Measurements from ENCODE around the gene PI4K2B. TPM values are rescaled to one million over a fixed set of nuclear protein-coding genes. Genes with fewer than 3 reads are reported as not detected.

Gene PI4K2B
- total and polyA plus RNA-seq, 2 of the 13 experiments (the other 11 are each of a cell fraction or from before 2014, with no cell fraction given), result 6.9 to 25.8 TPM

DNA sequence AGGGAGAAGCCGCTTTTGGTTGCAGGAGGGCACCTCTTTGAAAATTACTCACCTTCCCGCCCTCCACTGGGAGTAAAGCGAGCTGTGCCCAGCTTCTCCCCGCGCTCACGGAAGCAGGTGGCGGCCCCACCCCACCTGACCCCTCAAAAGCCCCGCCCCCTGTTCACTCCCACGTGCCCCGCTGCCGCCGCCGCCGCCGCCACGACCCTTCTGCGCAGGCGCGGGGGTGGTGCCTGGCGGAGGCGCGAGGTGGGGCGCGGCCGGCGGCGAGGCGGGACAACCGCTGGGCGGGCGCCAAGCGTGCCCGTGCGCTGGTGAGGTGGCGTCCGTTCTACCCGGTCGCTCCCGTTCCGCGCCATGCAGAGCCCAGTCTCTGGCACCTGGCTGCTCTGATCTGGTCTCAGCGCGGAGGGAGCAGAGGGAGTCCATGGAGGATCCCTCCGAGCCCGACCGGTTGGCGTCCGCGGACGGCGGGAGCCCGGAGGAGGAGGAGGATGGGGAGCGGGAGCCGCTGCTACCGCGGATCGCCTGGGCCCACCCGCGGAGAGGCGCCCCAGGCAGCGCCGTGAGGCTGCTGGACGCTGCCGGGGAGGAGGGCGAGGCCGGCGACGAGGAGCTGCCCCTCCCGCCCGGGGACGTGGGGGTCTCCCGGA, at the start of gene PI4K2B (continued):
- TF ChIP-seq TRIM22 (IDR thresholded peaks at IDR 0.05) (no peak), GATAD1 (CRISPR knock-in tag; IDR thresholded peaks at IDR 0.05) (peak; percentile 32; the same call in 1 of the 2 replicates), ZBTB14 (CRISPR knock-in tag; IDR thresholded peaks at IDR 0.05) (no peak), TRIM24 (CRISPR knock-in tag; IDR thresholded peaks at IDR 0.05) (no peak), POGK (CRISPR knock-in tag; conservative IDR thresholded peaks at IDR 0.05) (peak; percentile 29; the same call in 1 of the 2 replicates), MXI1 (IDR thresholded peaks at IDR 0.05; ENCODE audit: borderline replicate concordance, low read depth, low read length) (peak; percentile 80; the same call in 1 of the 3 replicates), JARID2 (CRISPR knock-in tag; IDR thresholded peaks at IDR 0.05; ENCODE audit: insufficient replicate concordance) (no peak), ZNF354B (CRISPR knock-in tag; IDR thresholded peaks at IDR 0.05) (0 out of 2 replicates have a peak, but pooled peaks have one; percentile 72), MED1 (CRISPR knock-in tag; IDR thresholded peaks at IDR 0.05) (peak; percentile 46; the same call in 1 of the 2 replicates), ZNF773 (CRISPR knock-in tag; IDR thresholded peaks at IDR 0.05; ENCODE audit: borderline replicate concordance) (no peak), ZNF674 (CRISPR knock-in tag; IDR thresholded peaks at IDR 0.05; ENCODE audit: low read depth) (peak; percentile 85; the same call in 1 of the 2 replicates), ZNF292 (CRISPR knock-in tag; IDR thresholded peaks at IDR 0.05; ENCODE audit: borderline replicate concordance, low read depth) (no peak), ZNF333 (CRISPR knock-in tag; IDR thresholded peaks at IDR 0.05; ENCODE audit: borderline replicate concordance) (0 out of 2 replicates have a peak, but pooled peaks have one; percentile 38), ZFX (CRISPR knock-in tag; IDR thresholded peaks at IDR 0.05; ENCODE audit: low read depth) (peak; percentile 67), ZNF567 (CRISPR knock-in tag; IDR thresholded peaks at IDR 0.05; ENCODE audit: borderline replicate concordance) (0 out of 2 replicates have a peak, but pooled peaks have one; percentile 43), ETV5 (CRISPR knock-in tag; IDR thresholded peaks at IDR 0.05; ENCODE audit: borderline replicate concordance) (no peak), ZNF263 (CRISPR knock-in tag; IDR thresholded peaks at IDR 0.05) (peak; percentile 82), CREB1 (IDR thresholded peaks at IDR 0.05) (no peak), CREB1 (CRISPR knock-in tag; IDR thresholded peaks at IDR 0.05) (no peak), ZNF775 (CRISPR knock-in tag; IDR thresholded peaks at IDR 0.05; ENCODE audit: borderline replicate concordance) (no peak; the same call in 1 of the 2 replicates), SRSF1 (optimal IDR thresholded peaks at IDR 0.05; ENCODE audit: low read depth, low read length) (no peak)
- TF ChIP-seq, protein P1, sequence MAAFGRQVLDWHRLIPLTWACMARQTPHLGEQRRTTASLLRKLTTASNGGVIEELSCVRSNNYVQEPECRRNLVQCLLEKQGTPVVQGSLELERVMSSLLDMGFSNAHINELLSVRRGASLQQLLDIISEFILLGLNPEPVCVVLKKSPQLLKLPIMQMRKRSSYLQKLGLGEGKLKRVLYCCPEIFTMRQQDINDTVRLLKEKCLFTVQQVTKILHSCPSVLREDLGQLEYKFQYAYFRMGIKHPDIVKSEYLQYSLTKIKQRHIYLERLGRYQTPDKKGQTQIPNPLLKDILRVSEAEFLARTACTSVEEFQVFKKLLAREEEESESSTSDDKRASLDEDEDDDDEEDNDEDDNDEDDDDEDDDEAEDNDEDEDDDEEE (CRISPR knock-in tag; IDR thresholded peaks at IDR 0.05), result peak; percentile 59; the same call in 1 of the 2 replicates
- TF ChIP-seq, protein P2, sequence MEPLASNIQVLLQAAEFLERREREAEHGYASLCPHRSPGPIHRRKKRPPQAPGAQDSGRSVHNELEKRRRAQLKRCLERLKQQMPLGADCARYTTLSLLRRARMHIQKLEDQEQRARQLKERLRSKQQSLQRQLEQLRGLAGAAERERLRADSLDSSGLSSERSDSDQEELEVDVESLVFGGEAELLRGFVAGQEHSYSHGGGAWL (CRISPR knock-in tag; IDR thresholded peaks at IDR 0.05), result peak; percentile 55; the same call in 1 of the 2 replicates

Data from HepG2 (cell line).